Thoracic aorta (tissue), 2 donors: Measurements from ENCODE around the gene ZNF827. TPM values are rescaled to one million over a fixed set of nuclear protein-coding genes. Genes with fewer than 3 reads are reported as not detected.

Experiments
- ATAC-seq: fragments of 150-250 bp; one replicate; pipeline ENCODE4 v1.8.0; 2017; ENCODE audit warnings: low read depth; ENCODE audit not compliant: insufficient number of reproducible peaks, low FRiP score
- DNase-seq: peaks from one replicate; pipeline ENCODE4 v3.0.0-alpha.2; 2020; ENCODE audit warnings: low spot score
- H3K27ac ChIP-seq, 2 donors: fragments of 200-600 bp; sonication (generic); 1 replicate in 1 of 2; 2 replicates in 1 of 2; pipeline ENCODE4 v1.5.1; 2016; ENCODE audit warnings: mild to moderate bottlenecking in 2 of 2, moderate library complexity in 2 of 2
- H3K27me3 ChIP-seq: fragments of 200-600 bp; sonication (generic); replicated peaks from 2 replicates; pipeline ENCODE4 v1.6.0; 2016; ENCODE audit warnings: mild to moderate bottlenecking; ENCODE audit not compliant: insufficient read depth
- H3K36me3 ChIP-seq: fragments of 200-600 bp; sonication (generic); one replicate; pipeline ENCODE4 v1.5.1; 2016
- H3K4me1 ChIP-seq, 2 donors: fragments of 200-600 bp; sonication (generic); 1 replicate in 1 of 2; 2 replicates in 1 of 2; pipeline versions ENCODE4 v1.5.1 to v1.6.0; 2016; ENCODE audit warnings: low read depth in 2 of 2, mild to moderate bottlenecking in 1 of 2; ENCODE audit not compliant: control insufficient read depth in 1 of 2
- H3K4me3 ChIP-seq: fragments of 200-600 bp; sonication (generic); 2 replicates; pipeline ENCODE4 v1.5.1; 2016; ENCODE audit warnings: mild to moderate bottlenecking
- H3K9me3 ChIP-seq: fragments of 200-600 bp; sonication (generic); 2 replicates; pipeline ENCODE4 v1.5.1; 2016
- CTCF ChIP-seq: fragments of 200-600 bp; sonication (generic); IDR thresholded peaks from one replicate; pipeline ENCODE4 v1.5.1; 2019; ENCODE audit warnings: antibody characterized with exemption
- total RNA-seq, 2 donors: library from RNA; depleted of rRNA; stranded (reverse); fragments of >200 nt; gene quantifications; one replicate each; pipeline versions ENCODE4 v1.1.0 to v1.2.3, GENCODE V29; 2016

The ZNF827 gene
- total RNA-seq, 2 donors from 2014 or later, result 20.2 to 41.4 TPM

- no peak for ATAC-seq
- no peaks in the 10 kb centered on the region for H3K36me3 ChIP-seq
Observed at GRCh38 chr4:145873901-145874300, 64.7 kb downstream of the ZNF827 start.

GRCh38 chr4:145871209-145871608, 67.4 kb downstream of the ZNF827 start:
- no peak overlapping the region for H3K27ac ChIP-seq
- ATAC-seq (no peak), DNase-seq (no peak)
- no peak overlapping the region for H3K4me3 ChIP-seq
- TF ChIP-seq CTCF, result no peak
- no peaks in the 10 kb centered on the region for H3K9me3 ChIP-seq
- no peaks in the 10 kb centered on the region for H3K27me3 ChIP-seq
- H3K4me1 ChIP-seq, result peaks cover 6 to 24% of the 10 kb centered on the region in 2 donors
- H3K36me3 ChIP-seq, result no peaks in the 10 kb centered on the region

More at GRCh38 chr4:145873901-145874300, 64.7 kb downstream of the ZNF827 start:
- no peak overlapping the region for H3K27ac ChIP-seq
- no peaks in the 10 kb centered on the region for H3K9me3 ChIP-seq
- H3K4me3 ChIP-seq, result no peak overlapping the region
- TF ChIP-seq CTCF, result no peak
- DNase-seq, result no peak
- H3K4me1 ChIP-seq, result peaks cover 0 to 31% of the 10 kb centered on the region in 2 donors
- H3K27me3 ChIP-seq, result no peaks in the 10 kb centered on the region

- no peak for TF ChIP-seq CTCF
- DNase-seq (no peak), ATAC-seq (no peak)
- no peak overlapping the region for H3K4me3 ChIP-seq
- no peaks in the 10 kb centered on the region for H3K9me3 ChIP-seq
- H3K36me3 ChIP-seq, result no peaks in the 10 kb centered on the region
- H3K27ac ChIP-seq, result no peak overlapping the region
- peaks cover 12 to 29% of the 10 kb centered on the region in 2 donors for H3K4me1 ChIP-seq
- no peaks in the 10 kb centered on the region for H3K27me3 ChIP-seq
Observed at GRCh38 chr4:145870155-145871020, 68.2 kb downstream of the ZNF827 start.

- no peak for DNase-seq
- Histone ChIP-seq H3K4me1 (peaks cover 17 to 43% of the 10 kb centered on the region in 2 donors), H3K27me3 (no peaks in the 10 kb centered on the region), H3K27ac (no peak overlapping the region), H3K4me3 (no peak overlapping the region), H3K36me3 (no peaks in the 10 kb centered on the region), H3K9me3 (no peaks in the 10 kb centered on the region)
- ATAC-seq, result no peak
- no peak for TF ChIP-seq CTCF
Observed at GRCh38 chr4:145868637-145869409, 69.8 kb downstream of the ZNF827 start.

GRCh38 chr4:145867406-145867805, 71.2 kb downstream of the ZNF827 start:
- Histone ChIP-seq H3K36me3 (no peaks in the 10 kb centered on the region), H3K4me3 (no peak overlapping the region), H3K4me1 (peaks cover 17 to 57% of the 10 kb centered on the region in 2 donors), H3K27ac (no peak overlapping the region), H3K9me3 (no peaks in the 10 kb centered on the region), H3K27me3 (no peaks in the 10 kb centered on the region)
- DNase-seq (no peak), ATAC-seq (no peak)
- TF ChIP-seq CTCF, result no peak
